Measurements from ENCODE around the gene SYT11. TPM values are rescaled to one million over a fixed set of nuclear protein-coding genes. Genes with fewer than 3 reads are reported as not detected.

The SYT11 gene
- total RNA-seq, 2 donors from 2014 or later: 30.6 to 35.3 TPM

Other genes with a start within 250 kb of the SYT11 start
- 10 to 100 TPM; 41.6 to 53.3 TPM for gene MSTO1, start 249.3 kb upstream of the SYT11 start, total RNA-seq
- gene YY1AP1, start 170.8 kb upstream of the SYT11 start, total RNA-seq: 10 to 100 TPM; 94.5 to 98.9 TPM
- 100 to 1,000 TPM; 123 to 135 TPM for gene DAP3, start 170.5 kb upstream of the SYT11 start, total RNA-seq
- 10 to 100 TPM; 62.8 to 67.3 TPM for gene GON4L, start 2.4 kb upstream of the SYT11 start, total RNA-seq
- 10 to 100 TPM; 31.7 to 33.8 TPM for gene RIT1, start 51.8 kb downstream of the SYT11 start, total RNA-seq
- 10 to 100 TPM; 93.3 to 98.7 TPM for gene KHDC4, start 74.8 kb downstream of the SYT11 start, total RNA-seq
- not detected for gene RXFP4, start 82.1 kb downstream of the SYT11 start, total RNA-seq
- 100 to 1,000 TPM; 152 to 163 TPM for gene ARHGEF2, start 119.0 kb downstream of the SYT11 start, total RNA-seq
- 100 to 1,000 TPM; 193 to 234 TPM for gene SSR2, start 161.4 kb downstream of the SYT11 start, total RNA-seq
- 10 to 100 TPM; 31.4 to 42.6 TPM for gene UBQLN4, start 194.2 kb downstream of the SYT11 start, total RNA-seq
- gene LAMTOR2, start 195.2 kb downstream of the SYT11 start, total RNA-seq: 10 to 100 TPM; 58.7 to 61.8 TPM
- under 1 TPM; 0.53 to 0.95 TPM for gene RAB25, start 201.6 kb downstream of the SYT11 start, total RNA-seq
- gene MEX3A, start 222.9 kb downstream of the SYT11 start, total RNA-seq: under 1 TPM; 0.31 to 0.97 TPM

All from activated T-cell treated with anti-CD3 and anti-CD28 coated beads, Interleukin-2, amount 50 U/mL, for 72 hours (primary cell).